ENCODE data around the gene CTRB2. TPM values are rescaled to one million over a fixed set of nuclear protein-coding genes. Genes with fewer than 3 reads are reported as not detected.

CTRB2 gene
- polyA plus RNA-seq, 3 donors, result not detected

GRCh38 chr16:75252049-75252864 is 45.3 kb upstream of the CTRB2 start:
- 76% methylated on average over 21 of the region's 24 CpGs for WGBS (ENCODE audit: insufficient coverage)
- Histone ChIP-seq H3K9me3 (replicated peaks in 1 of 2; ENCODE audit: control insufficient read depth in 1 of 2, insufficient read depth in 1 of 2, low read length in 2 of 2) (peaks cover 0 to 14% of the 10 kb centered on the region in 2 donors), H3K27ac (ENCODE audit: low read depth in 1 of 2, low read length in 2 of 2) (no peak overlapping the region), H3K27me3 (ENCODE audit: control insufficient read depth in 2 of 2, insufficient read depth in 2 of 2, low read length in 2 of 2) (peaks cover 11 to 91% of the 10 kb centered on the region in 2 donors), H3K4me3 (replicated peaks in 1 of 3; ENCODE audit: low read depth in 2 of 3, low read length in 3 of 3) (no peak overlapping the region), H3K4me2 (replicated peaks; ENCODE audit: extremely low read depth, low read length, poor library complexity, severe bottlenecking) (no peak overlapping the region), H3K79me2 (ENCODE audit: insufficient read depth, low read length) (no peaks in the 10 kb centered on the region), H4K20me1 (ENCODE audit: insufficient read depth, low read length) (no peaks in the 10 kb centered on the region), H2AFZ (ENCODE audit: insufficient read depth, low read depth, low read length, poor library complexity, severe bottlenecking) (no peak overlapping the region), H3K36me3 (replicated peaks in 1 of 2; ENCODE audit: control insufficient read depth in 1 of 2, insufficient read depth in 2 of 2, low read length in 2 of 2) (no peaks in the 10 kb centered on the region), H3K4me1 (ENCODE audit: control insufficient read depth in 1 of 2, insufficient read depth in 2 of 2, low read length in 2 of 2) (no peaks in the 10 kb centered on the region), H3K9ac (ENCODE audit: insufficient read depth, low read length, poor library complexity, severe bottlenecking) (no peak overlapping the region)
- peaks cover 0 to 1% of the 10 kb centered on the region in 2 donors for H3K36me3 Mint-ChIP-seq
- H3K4me1 Mint-ChIP-seq, result peaks cover 2% of the 10 kb centered on the region
- no peak overlapping the region for H3K27ac Mint-ChIP-seq
- H3K4me3 Mint-ChIP-seq, result peak overlapping the region in 1 of 2 donors; percentile 79
- peaks cover 80 to 99% (median 92%) of the 10 kb centered on the region in 3 donors for H3K27me3 Mint-ChIP-seq (ENCODE audit: low read depth in 3 of 3)
- TF ChIP-seq, protein P1, sequence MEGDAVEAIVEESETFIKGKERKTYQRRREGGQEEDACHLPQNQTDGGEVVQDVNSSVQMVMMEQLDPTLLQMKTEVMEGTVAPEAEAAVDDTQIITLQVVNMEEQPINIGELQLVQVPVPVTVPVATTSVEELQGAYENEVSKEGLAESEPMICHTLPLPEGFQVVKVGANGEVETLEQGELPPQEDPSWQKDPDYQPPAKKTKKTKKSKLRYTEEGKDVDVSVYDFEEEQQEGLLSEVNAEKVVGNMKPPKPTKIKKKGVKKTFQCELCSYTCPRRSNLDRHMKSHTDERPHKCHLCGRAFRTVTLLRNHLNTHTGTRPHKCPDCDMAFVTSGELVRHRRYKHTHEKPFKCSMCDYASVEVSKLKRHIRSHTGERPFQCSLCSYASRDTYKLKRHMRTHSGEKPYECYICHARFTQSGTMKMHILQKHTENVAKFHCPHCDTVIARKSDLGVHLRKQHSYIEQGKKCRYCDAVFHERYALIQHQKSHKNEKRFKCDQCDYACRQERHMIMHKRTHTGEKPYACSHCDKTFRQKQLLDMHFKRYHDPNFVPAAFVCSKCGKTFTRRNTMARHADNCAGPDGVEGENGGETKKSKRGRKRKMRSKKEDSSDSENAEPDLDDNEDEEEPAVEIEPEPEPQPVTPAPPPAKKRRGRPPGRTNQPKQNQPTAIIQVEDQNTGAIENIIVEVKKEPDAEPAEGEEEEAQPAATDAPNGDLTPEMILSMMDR (IDR thresholded peaks at IDR 0.05), result no peak
- peaks cover 0 to 10% (median 2%) of the 10 kb centered on the region in 7 donors for H3K9me3 Mint-ChIP-seq
- no peak for DNase-seq
- intact Hi-C loops (cut with micrococcal nuclease), result no loop called here

- intact Hi-C loops (cut with micrococcal nuclease), result no loop called here
- H3K27me3 ChIP-seq (ENCODE audit: control insufficient read depth in 2 of 2, insufficient read depth in 2 of 2, low read length in 2 of 2), result peaks cover 11 to 91% of the 10 kb centered on the region in 2 donors
- no peak within 1 kb of the TSS for H3K9ac ChIP-seq (ENCODE audit: insufficient read depth, low read length, poor library complexity, severe bottlenecking)
- H3K27ac ChIP-seq (ENCODE audit: low read depth in 1 of 2, low read length in 2 of 2), result no peak within 1 kb of the TSS
- no peak within 1 kb of the TSS for H3K4me2 ChIP-seq (replicated peaks; ENCODE audit: extremely low read depth, low read length, poor library complexity, severe bottlenecking)
- Mint-ChIP-seq H3K36me3 (peaks cover 0 to 1% of the 10 kb centered on the region in 2 donors), H3K9me3 (peaks cover 0 to 11% (median 2%) of the 10 kb centered on the region in 7 donors), H3K27me3 (ENCODE audit: low read depth in 3 of 3) (peaks cover 87 to 99% (median 92%) of the 10 kb centered on the region in 3 donors), H3K27ac (no peak within 1 kb of the TSS), H3K4me1 (peaks cover 2% of the 10 kb centered on the region), H3K4me3 (peak within 1 kb of the TSS in 1 of 2 donors; percentile 80)
- 1% methylated on average over 67 of the region's 84 CpGs for whole genome bisulfite sequencing (ENCODE audit: insufficient coverage)
- TF ChIP-seq, protein P1 (IDR thresholded peaks at IDR 0.05), result no peak
- H3K36me3 ChIP-seq (replicated peaks in 1 of 2; ENCODE audit: control insufficient read depth in 1 of 2, insufficient read depth in 2 of 2, low read length in 2 of 2), result no peaks in the 10 kb centered on the region
- H2AFZ ChIP-seq (ENCODE audit: insufficient read depth, low read depth, low read length, poor library complexity, severe bottlenecking), result no peak within 1 kb of the TSS
- no peaks in the 10 kb centered on the region for H4K20me1 ChIP-seq (ENCODE audit: insufficient read depth, low read length)
- DNase-seq, result no peak
- H3K9me3 ChIP-seq (replicated peaks in 1 of 2; ENCODE audit: control insufficient read depth in 1 of 2, insufficient read depth in 1 of 2, low read length in 2 of 2), result peaks cover 0 to 14% of the 10 kb centered on the region in 2 donors
- H3K4me3 ChIP-seq (replicated peaks in 1 of 3; ENCODE audit: low read depth in 2 of 3, low read length in 3 of 3), result no peak within 1 kb of the TSS
- H3K4me1 ChIP-seq (ENCODE audit: control insufficient read depth in 1 of 2, insufficient read depth in 2 of 2, low read length in 2 of 2), result no peaks in the 10 kb centered on the region
- no peaks in the 10 kb centered on the region for H3K79me2 ChIP-seq (ENCODE audit: insufficient read depth, low read length)
Measured at GRCh38 chr16:75251280-75252048, 44.5 kb upstream of the CTRB2 start, which contains the start of gene BCAR1. Gene BCAR1, minus strand, starts transcription at chr16:75251624. Its CDS starts 142 bp downstream, at chr16:75251482.

Data from CD14-positive monocyte (primary cell).